Panc1 (cell line): Measurements from ENCODE around the gene TYRO3.

Experiments
- POLR2AphosphoS5 ChIP-seq: IDR thresholded peaks from 2 replicates; pipeline ENCODE4 v1.6.1; 2012; ENCODE audit warnings: mild to moderate bottlenecking, low read depth, low read length, moderate library complexity
- SIN3A ChIP-seq: IDR thresholded peaks from 2 replicates; pipeline ENCODE4 v1.6.1; 2012; ENCODE audit warnings: low read depth, mild to moderate bottlenecking, low read length, moderate library complexity, borderline replicate concordance; ENCODE audit not compliant: insufficient read depth
- TF ChIP-seq, protein P1 (sequence below): fragments of 450-650 bp; IDR thresholded peaks from 2 replicates; pipeline ENCODE4 v1.5.1; 2017; ENCODE audit warnings: mild to moderate bottlenecking

- TF ChIP-seq, protein P1, sequence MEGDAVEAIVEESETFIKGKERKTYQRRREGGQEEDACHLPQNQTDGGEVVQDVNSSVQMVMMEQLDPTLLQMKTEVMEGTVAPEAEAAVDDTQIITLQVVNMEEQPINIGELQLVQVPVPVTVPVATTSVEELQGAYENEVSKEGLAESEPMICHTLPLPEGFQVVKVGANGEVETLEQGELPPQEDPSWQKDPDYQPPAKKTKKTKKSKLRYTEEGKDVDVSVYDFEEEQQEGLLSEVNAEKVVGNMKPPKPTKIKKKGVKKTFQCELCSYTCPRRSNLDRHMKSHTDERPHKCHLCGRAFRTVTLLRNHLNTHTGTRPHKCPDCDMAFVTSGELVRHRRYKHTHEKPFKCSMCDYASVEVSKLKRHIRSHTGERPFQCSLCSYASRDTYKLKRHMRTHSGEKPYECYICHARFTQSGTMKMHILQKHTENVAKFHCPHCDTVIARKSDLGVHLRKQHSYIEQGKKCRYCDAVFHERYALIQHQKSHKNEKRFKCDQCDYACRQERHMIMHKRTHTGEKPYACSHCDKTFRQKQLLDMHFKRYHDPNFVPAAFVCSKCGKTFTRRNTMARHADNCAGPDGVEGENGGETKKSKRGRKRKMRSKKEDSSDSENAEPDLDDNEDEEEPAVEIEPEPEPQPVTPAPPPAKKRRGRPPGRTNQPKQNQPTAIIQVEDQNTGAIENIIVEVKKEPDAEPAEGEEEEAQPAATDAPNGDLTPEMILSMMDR, result no peak
- no peak for TF ChIP-seq POLR2AphosphoS5
- no peak for TF ChIP-seq SIN3A
Measured at GRCh38 chr15:41553731-41554130, 5.3 kb upstream of the TYRO3 start.
